ENCODE measurements around the gene LMF1. TPM values are rescaled to one million over a fixed set of nuclear protein-coding genes. Genes with fewer than 3 reads are reported as not detected.

The LMF1 gene
- total and polyA plus RNA-seq, 2 of the 4 experiments (the other 2 are of a cell fraction): 7.7 to 13.1 TPM

DNA sequence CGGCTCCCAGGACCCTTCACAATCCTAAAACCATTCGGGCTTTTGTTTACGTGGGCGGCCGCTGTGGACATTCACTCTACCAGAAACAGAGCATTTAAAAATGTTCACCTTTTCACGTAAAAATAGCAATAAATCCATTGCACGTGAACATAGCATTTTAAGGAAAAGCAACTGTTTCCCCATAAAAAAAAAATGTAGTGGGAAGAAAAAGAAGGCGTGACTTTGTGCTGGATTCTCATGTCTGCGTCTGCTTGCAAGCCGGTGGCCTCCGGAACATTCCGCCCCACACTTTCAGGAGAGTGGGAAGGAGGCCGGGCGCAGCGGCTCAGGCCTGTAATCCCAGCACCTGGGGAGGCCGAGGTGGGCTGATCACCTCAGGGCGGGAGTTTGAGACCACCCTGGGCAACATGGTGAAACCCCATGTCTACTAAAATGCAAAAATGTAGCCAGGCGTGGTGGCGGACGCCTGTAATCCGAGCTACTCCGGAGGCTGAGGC, 156.8 kb downstream of the LMF1 start:
- Histone ChIP-seq H3K9ac (ENCODE audit: low read depth, low read length) (peak overlapping the region; percentile 44; the same call in 1 of the 2 replicates), H4K5ac (ENCODE audit: low read depth, low read length) (no peak overlapping the region), H3K4me1 (ENCODE audit: control insufficient read depth, insufficient read depth, low read length) (peaks cover 2% of the 10 kb centered on the region; the same call in 1 of the 2 replicates), H3K9me3 (ENCODE audit: control insufficient read depth, insufficient read depth, low read length) (no peaks in the 10 kb centered on the region; the same call in none of the 2 replicates), H4K8ac (ENCODE audit: low read depth in 2 of 2, low read length in 2 of 2) (peak overlapping the region in 1 of 2 experiments; percentile 26; a peak in 1 of 4 replicates), H3K23ac (ENCODE audit: low read depth, low read length) (no peak overlapping the region), H3K9me1 (ENCODE audit: insufficient read depth, low read length) (no peaks in the 10 kb centered on the region), H2BK20ac (ENCODE audit: low read depth, low read length) (no peak overlapping the region), H2AK9ac (replicated peaks; ENCODE audit: low read depth, low read length, poor library complexity) (peak overlapping the region; percentile 67), H2AFZ (replicated peaks; ENCODE audit: low read length, poor library complexity) (peak overlapping the region; percentile 71), H3K4ac (ENCODE audit: low read depth, low read length) (no peak overlapping the region), H3K4me2 (ENCODE audit: low read depth, low read length) (peak overlapping the region; percentile 66), H3K14ac (replicated peaks; ENCODE audit: low read depth, low read length) (no peak overlapping the region), H4K20me1 (ENCODE audit: insufficient read depth, low read length) (no peaks in the 10 kb centered on the region), H2BK5ac (ENCODE audit: low read depth, low read length, poor library complexity, severe bottlenecking) (no peak overlapping the region), H3K79me1 (ENCODE audit: low read depth in 1 of 2, low read length in 2 of 2) (0 out of 4 replicates have a peak, but pooled peaks cover 0 to under 1% of the 10 kb centered on the region in 2 experiments), H3K4me3 (ENCODE audit: insufficient read depth, low read depth, low read length) (no peak overlapping the region), H3K36me3 (ENCODE audit: control insufficient read depth, insufficient read depth, low read length) (no peaks in the 10 kb centered on the region), H4K91ac (ENCODE audit: insufficient read depth, low read depth, low read length) (no peak overlapping the region), H2BK120ac (ENCODE audit: low read depth, low read length) (no peak overlapping the region), H2BK15ac (ENCODE audit: low read depth, low read length) (no peak overlapping the region), H3K18ac (ENCODE audit: low read depth, low read length) (no peak overlapping the region), H3K27ac (ENCODE audit: insufficient read depth, low read length) (no peak overlapping the region), H3K56ac (ENCODE audit: extremely low read depth, insufficient read depth, low read length) (no peak overlapping the region), H3K27me3 (ENCODE audit: control insufficient read depth, insufficient read depth, low read length) (peaks cover 19% of the 10 kb centered on the region), H2AK5ac (ENCODE audit: low read depth, low read length) (no peak overlapping the region)
- no peak for DNase-seq
- dilution Hi-C loops (cut with HindIII; ENCODE audit: low sequenced_read_pairs, unreplicated experiment) (no loop called here), in situ Hi-C loops (cut with MboI; ENCODE audit: low sequenced_read_pairs) (loop anchor here (5.0 to 25.0 kb wide), 2 partner anchors 238 to 398 kb away; no protein-coding TSS in a partner anchor), intact Hi-C loops (cut with micrococcal nuclease) (loop anchor here (1.0 kb wide), 1 partner anchor 241 kb away; no protein-coding TSS in a partner anchor)
- no peak for ATAC-seq (ENCODE audit: low read depth)
- ChIA-PET POLR2A (ENCODE audit: unreplicated experiment) (no interaction called here), CTCF (no interaction called here)
- no TSS peak for BruUV-seq (replicated peaks)
- 86% methylated on average over 13 of the region's 22 CpGs; no CpG with 5 or more reads in 1 of the 2 experiments for WGBS, 2 experiments (ENCODE audit: extremely low coverage in 2 of 2, insufficient read length in 1 of 2)
- no peak for TF ChIP-seq FOS (IDR thresholded peaks at IDR 0.05; ENCODE audit: low read depth, low read length)
